OCI-LY1 (cell line): Measurements from ENCODE around the gene ZBTB17.

Experiments
- CTCF ChIP-seq: fragments of 200-600 bp; sonication (generic), shearing (Covaris generic); IDR thresholded peaks from 2 replicates; pipeline ENCODE4 v1.5.1; 2017; ENCODE audit warnings: mild to moderate bottlenecking, antibody characterized with exemption, low read length, moderate library complexity, mixed read lengths
- EZH2 ChIP-seq: fragments of 200-600 bp; sonication (generic), shearing (Covaris generic); IDR thresholded peaks from 2 replicates; pipeline ENCODE4 v1.8.0; 2017; ENCODE audit warnings: borderline replicate concordance, mixed run types, mild to moderate bottlenecking, antibody characterized with exemption, low read length, moderate library complexity, mixed read lengths

DNA sequence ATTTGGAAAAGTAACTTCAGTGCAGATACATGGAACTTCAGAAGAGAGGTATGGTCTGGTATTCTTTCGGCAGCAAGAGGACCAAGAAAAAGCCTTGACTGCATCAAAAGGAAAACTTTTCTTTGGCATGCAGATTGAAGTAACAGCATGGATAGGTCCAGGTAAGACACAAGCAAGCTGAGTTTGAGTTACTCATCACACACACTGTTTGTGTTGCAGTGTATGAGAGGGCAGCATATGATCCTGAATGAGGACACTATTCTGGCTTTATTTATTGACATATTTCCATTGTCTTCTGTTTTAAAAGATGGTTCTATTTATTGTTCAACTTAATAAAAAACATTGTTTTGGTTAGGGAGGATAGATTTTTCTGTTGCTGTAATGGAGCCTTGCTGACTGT is 64.8 kb downstream of the ZBTB17 start:
- no peak for TF ChIP-seq CTCF
- TF ChIP-seq EZH2 = no peak
